Measurements from ENCODE around the gene DNAJC7.
A peak's percentile ranks its signal among the peaks of the same experiment; 100 is the strongest.

Gene DNAJC7

DNA sequence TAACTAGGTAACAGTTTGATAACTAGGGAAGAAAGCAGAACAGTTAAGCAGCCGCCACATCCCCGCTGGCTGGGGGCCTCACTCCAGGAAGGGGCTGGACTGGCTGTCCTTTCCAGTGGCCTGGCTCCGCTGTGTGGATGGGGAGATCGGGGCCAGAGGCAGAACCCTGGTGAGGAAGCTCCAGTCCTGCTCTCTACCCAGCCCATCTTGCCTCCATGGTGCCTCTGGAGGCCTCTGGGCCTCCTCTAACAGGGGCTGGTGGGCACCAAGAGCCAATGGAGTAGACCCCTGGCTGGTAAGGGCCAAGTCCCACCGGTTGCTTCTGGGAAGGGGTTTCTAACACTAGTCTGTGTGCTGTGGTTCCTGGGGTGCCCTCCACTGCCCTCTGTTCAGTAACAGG, 42.6 kb downstream of the DNAJC7 start:
- DNase-seq: no peak

- DNase-seq: no peak
Observed at GRCh38 chr17:41974031-41974430, 43.2 kb downstream of the DNAJC7 start.

- DNase-seq: no peak
Observed at GRCh38 chr17:41973408-41973811, 43.8 kb downstream of the DNAJC7 start.

DNA sequence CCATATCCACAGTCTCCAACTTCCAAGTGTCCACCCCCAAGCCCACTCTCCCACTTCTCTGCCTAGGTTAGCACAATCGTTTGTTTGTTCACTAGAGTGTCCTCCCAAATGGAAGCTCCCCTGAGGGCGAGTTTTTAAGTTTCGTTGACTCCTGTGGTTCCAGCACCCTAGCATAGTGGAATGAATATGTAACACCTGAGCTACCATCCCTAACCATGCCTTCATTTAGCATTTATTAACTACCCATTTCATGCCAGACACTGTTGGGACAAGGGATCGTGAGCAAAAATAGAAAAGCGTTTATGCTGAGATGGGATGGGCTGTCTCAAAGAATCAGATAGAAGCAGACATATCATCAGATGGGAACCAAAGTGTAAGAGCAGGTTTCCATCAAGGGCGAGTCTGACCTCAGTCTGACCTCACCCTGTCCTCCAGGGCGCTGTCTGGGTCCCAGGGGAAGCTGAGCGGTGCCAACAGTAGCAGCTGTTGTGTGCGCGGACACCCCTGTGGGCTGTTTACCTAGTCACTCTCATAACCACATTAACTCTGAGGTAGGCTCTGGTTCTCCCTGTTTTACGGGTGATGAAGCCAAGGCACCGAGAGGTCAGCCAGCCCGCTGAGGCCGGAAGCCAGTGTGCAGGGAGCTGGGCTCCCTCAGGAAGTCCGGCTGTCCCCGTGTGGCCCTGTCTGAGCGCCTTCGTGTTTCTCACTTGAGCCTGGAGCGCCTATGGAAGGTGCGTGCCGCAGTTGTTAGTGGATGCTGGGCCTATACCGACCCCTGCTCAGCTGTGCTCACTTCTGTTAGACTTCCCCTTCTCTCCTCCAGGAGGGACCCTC, 44.5 kb downstream of the DNAJC7 start:
- no peak for DNase-seq

GRCh38 chr17:41971721-41972523, 45.3 kb downstream of the DNAJC7 start:
- no peak for DNase-seq

- no peak for DNase-seq
Observed at GRCh38 chr17:41970901-41971331, 46.3 kb downstream of the DNAJC7 start.

- no peak for DNase-seq
Observed at GRCh38 chr17:41968676-41969075, 48.6 kb downstream of the DNAJC7 start.

DNA sequence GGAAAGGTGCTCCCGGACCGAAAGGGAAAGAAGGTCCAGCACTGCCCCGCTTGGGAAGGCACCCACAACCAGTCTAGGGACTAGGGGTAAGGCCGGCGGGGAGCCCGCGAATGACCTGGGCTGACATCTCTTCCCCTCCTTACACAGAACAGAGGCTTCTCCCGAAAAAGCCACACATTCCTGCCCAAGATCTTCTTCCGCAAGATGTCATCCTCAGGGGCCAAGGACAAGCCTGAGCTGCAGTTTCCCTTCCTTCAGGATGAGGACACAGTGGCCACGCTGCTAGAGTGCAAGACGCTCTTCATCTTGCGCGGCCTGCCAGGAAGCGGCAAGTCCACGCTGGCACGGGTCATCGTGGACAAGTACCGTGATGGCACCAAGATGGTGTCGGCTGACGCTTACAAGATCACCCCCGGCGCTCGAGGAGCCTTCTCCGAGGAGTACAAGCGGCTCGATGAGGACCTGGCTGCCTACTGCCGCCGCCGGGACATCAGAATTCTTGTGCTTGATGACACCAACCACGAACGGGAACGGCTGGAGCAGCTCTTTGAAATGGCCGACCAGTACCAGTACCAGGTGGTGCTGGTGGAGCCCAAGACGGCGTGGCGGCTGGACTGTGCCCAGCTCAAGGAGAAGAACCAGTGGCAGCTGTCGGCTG, 49.2 kb downstream of the DNAJC7 start:
- DNase-seq: no peak

- no peak for DNase-seq
Observed at GRCh38 chr17:41967141-41967920, 49.9 kb downstream of the DNAJC7 start.

GRCh38 chr17:41966463-41967140, 50.6 kb downstream of the DNAJC7 start, which contains the start of gene CNP:
Gene CNP (plus strand): TSS chr17:41966795. CDS start chr17:41966885, 90 bp downstream.
- peak; percentile 63 for DNase-seq

- peak; percentile 46 for DNase-seq
Observed at GRCh38 chr17:41965694-41966462, 51.4 kb downstream of the DNAJC7 start.

DNA sequence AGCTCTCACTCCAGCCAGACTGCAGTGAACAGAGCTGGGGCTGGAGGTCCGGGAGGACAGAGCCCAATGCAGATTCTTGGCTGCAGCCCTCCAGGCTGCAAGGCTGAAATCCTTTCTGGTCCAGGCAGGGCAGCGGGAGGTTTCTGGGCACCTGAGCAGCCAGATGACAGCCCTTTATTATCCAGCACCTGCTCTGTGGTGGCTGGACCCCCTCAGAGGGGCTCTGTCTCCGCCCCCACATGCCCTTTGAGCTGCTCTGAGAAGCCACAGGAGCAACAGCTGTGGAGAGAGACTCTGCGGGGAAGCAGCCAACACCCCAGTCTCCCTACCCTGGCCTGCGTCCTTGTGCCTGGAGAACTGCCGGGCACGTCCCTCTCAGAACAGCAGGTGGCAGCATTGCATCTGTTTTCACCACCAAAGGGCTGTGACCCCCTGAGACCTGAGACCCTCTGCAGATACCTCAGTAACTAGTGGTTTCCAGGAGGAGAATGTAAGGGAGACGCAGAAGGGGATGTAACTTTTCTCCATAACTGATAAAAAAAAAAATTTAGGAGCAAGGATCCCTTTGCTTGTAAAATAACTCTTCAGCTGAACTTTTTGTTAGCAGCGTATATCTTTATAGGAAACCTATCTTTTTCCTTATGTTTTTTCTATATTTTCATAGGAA, 54.3 kb downstream of the DNAJC7 start:
- DNase-seq: peak; percentile 78

- DNase-seq: no peak
Observed at GRCh38 chr17:41962111-41962510, 55.1 kb downstream of the DNAJC7 start.

DNA sequence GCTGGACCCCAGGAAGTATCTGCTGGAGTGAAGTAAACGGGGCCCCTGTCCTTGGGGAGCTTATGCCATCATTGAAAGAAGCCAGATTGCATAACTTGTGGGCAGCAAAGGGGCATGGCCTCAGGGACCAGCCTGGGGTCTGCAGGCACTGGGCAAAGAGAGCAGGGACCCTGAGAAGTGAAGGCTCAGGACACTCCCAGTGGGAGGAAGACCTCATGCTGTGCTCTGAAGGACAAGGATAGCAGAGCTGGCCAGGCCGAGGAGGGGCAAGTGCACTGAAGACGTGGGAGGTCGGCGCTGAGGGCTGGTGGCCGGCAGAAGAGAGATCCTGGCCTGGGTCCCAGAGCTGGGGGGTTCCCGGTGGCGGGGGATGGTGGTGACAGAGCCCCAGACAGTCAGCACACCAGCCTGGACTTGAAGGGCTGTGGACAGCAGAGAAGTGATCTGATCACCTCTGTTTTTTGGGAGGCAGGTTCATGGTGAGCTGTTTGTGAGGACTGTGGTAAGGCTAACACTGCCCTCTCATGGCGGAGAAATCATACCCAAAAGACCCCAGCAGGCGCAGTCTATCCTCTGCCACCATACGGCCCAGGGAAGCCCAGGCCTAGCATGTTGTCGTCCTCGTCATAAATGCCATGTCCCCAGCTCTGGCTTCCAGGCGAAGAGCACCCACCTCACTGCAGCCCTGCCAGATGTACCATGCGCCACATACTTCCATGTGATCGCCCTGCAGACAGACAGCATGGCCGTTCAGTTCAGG, 57.7 kb downstream of the DNAJC7 start:
- peak; percentile 73 for DNase-seq

DNA sequence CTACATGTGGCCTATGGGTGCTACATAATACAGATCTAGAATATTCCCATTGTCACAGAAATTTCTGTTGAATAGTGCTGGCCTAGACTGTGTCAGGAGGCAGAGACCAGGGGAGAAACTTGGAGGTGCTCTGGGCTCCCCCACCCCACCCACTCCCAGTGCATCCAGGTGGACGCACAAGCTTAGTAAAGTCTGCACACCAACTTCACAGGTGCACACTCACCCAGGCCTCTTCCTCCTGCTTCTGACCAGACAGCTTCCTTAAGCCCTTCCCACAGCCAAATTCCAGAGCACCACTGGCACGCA, 58.3 kb downstream of the DNAJC7 start:
- DNase-seq: no peak

GRCh38 chr17:41957869-41958439, 59.3 kb downstream of the DNAJC7 start:
- DNase-seq: no peak

DNA sequence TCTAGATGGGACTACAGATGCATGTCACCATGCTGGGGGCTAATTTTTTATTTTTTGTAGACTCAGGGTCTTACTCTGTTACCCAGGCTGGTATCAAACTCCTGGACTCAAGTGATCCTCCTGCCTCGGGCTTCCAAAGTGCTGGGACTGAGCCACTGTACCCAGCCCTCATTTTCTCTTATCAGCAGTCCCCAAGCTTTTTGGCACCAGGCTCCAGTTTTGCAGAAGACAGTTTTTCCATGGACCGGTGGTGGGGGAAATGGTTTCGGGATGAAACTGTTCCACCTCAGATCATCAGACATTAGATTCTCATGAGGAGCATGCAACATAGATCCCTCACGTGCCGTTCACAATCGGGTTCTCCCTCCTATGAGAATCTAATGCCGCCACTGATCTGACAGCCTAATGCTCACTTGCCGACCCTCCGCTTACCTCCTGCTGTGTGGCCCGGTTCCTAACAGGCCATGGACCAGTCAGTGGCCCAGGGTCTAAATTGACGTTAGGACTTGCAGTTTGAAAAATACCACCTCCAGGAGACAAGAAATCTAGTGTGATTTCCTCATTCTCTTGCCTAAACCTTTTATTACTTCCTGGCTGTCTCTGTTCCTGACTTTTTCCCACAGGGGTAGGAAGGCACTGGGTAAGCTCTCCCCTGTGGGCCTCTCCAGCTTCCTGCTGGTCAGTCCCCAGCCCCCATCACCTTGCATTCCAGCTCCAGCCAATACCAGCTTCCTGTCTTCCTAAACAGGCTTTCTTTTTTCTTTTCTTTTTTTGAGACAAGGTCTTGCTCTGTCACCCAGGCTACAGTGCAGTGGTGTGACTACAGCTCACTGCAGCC, 60.0 kb downstream of the DNAJC7 start:
- no peak for DNase-seq

DNA sequence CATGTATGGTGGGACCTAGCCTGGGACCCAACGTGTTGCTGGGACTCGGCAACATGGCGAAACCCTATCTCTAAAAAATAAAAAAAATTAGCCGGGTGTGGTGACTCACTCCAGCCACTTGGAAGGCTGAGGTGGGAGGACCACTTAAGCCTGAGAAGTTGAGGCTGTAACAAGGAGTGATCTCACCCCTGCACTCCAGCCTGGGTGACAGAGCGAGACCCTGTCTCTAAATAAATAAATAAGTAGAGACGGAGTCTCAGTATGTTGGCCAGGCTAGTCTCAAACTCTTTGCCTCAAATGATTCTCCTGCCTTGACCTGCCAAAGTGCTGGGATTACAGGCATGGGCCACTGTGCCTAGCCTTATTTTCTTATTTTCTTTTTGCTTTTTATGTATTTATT, 60.7 kb downstream of the DNAJC7 start:
- DNase-seq: no peak
